GM12891 (cell line): ENCODE data around the gene SATB1.

Experiments
- DNase-seq: peaks from one replicate; pipeline ENCODE4 v3.0.0; 2011; ENCODE audit warnings: low spot score; ENCODE audit not compliant: insufficient read length
- FAIRE-seq: peaks from 2 replicates; lab custom pipeline; 2011; peaks lifted over from hg19 to GRCh38; lab: Jason Lieb, UNC
- PAX5 ChIP-seq: IDR thresholded peaks from 2 replicates; pipeline ENCODE4 v1.6.1; 2011; ENCODE audit warnings: low read length, moderate library complexity, mild to moderate bottlenecking; ENCODE audit not compliant: insufficient read depth, severe bottlenecking
- POLR2A ChIP-seq: IDR thresholded peaks from 2 replicates; pipeline ENCODE4 v1.6.1; 2011; ENCODE audit warnings: low read depth, low read length, control low read depth
- POLR2AphosphoS5 ChIP-seq: IDR thresholded peaks from 2 replicates; pipeline ENCODE4 v1.6.1; 2011; ENCODE audit warnings: low read depth, low read length, control low read depth
- POU2F2 ChIP-seq: IDR thresholded peaks from 2 replicates; pipeline ENCODE4 v1.6.1; 2011; ENCODE audit warnings: low read depth, mild to moderate bottlenecking, control low read depth, low read length, moderate library complexity
- SPI1 ChIP-seq: IDR thresholded peaks from 2 replicates; pipeline ENCODE4 v1.6.1; 2011; ENCODE audit warnings: low read depth, low read length, control low read depth
- TAF1 ChIP-seq: IDR thresholded peaks from 2 replicates; pipeline ENCODE4 v1.6.1; 2011; ENCODE audit warnings: low read depth, low read length, control low read depth

The SATB1 gene

DNA sequence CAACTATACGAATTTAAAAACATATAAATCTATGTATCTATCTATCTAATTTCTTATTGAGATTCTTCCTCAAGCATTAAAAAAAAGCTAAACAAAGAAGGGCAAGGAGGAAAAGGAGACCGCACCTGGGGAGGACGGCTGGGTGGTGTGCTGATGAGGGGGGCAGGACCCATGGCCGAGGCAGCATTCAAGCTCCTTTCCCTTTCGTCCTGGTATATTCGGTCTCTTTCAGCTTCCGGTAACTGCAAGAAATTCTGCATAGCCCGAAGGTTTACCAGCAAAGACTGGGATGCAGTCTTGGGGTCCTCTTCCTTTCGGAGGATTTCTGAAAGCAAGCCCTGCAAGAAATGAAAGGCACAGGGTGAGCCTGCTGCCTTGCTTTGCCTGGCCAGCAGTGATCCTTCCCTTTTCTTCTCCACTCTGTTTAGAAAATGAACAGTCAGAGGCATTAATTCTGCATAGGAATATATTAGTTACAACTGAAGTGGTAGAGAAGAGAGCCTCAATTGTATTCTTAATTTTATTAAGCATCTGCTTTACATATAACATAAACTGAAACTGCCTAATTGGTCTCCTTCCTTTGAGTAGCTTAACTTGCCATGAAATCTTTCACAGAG, 38.8 kb downstream of the SATB1 start:
- FAIRE-seq, result no peak
- TF ChIP-seq POLR2A, result no peak
- no peak for DNase-seq

DNA sequence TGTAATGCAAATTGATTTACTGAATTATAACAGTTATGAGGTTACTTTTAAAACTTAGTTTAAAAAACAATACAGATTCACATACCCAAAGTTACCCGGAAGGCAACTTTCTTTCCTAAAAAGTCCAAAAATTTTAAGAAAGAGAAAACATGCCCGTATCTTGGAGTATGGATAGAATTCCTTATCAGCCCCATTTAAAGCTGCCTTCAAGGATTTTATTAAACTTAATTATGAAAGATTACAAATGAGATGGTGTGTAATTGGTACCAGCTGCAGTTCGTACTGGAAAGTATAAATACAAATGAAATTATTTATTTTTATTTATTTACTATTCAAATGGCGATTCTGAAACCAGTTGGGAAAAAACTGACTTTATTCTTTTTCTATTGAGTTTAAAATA, 39.4 kb downstream of the SATB1 start:
- TF ChIP-seq POLR2A (no peak), PAX5 (no peak), TAF1 (no peak), POU2F2 (no peak), SPI1 (no peak), POLR2AphosphoS5 (no peak)
- no peak for DNase-seq
- no peak for FAIRE-seq

DNA sequence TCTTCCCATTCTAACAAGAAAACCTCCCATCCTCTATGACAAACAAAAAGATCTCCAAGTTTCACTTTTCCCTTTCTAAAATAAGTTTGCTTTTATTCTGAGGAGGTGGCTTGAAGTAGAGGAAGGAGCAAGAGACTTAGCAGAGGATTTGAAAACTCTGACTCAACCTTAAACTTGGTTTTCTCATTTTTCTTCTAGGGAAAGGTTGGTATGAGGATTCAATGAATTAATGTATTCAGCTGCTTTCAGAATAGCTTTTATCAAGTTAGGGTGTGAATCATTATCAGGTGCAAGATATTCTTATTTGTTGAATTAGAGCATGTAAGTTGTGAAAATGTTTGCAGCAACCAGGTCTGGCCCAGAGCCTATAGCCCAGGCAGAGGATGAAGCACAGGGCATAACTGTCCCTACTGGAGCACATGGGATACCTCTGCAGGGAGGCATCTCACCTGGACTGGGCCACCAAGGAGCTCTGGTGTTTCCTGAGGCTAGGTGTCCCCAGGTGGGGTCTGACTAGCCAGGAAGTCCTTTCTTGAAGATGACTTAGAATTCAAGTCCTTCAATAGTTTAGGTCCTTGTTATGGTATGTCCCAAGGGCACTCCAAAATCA, 42.3 kb downstream of the SATB1 start:
- no peak for FAIRE-seq
- no peak for TF ChIP-seq POU2F2
- no peak for TF ChIP-seq TAF1
- no peak for TF ChIP-seq POLR2AphosphoS5
- TF ChIP-seq PAX5, result no peak
- no peak for TF ChIP-seq POLR2A
- no peak for TF ChIP-seq SPI1
- DNase-seq, result no peak

DNA sequence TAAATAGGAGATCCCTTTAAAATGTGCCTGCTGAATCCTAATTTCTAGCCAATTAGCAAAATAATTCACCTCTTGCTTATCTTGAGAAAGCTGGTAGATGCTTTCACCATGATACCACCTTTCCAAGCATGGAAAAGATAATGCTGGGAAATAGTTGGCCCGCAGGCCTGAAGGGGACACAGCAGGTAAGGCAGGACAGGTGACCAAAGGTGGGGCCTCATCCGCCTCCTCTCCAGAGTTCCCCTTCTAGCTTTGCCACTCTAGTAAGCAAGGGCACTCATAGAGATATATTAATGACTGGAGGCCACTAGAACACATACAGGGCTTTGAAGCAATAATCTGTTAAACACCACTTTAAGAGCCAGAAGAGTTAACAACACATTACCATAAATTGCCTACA, 45.5 kb downstream of the SATB1 start:
- TF ChIP-seq SPI1 (no peak), POLR2A (no peak), POU2F2 (no peak), POLR2AphosphoS5 (no peak), TAF1 (no peak), PAX5 (no peak)
- FAIRE-seq (no peak), DNase-seq (no peak)

DNA sequence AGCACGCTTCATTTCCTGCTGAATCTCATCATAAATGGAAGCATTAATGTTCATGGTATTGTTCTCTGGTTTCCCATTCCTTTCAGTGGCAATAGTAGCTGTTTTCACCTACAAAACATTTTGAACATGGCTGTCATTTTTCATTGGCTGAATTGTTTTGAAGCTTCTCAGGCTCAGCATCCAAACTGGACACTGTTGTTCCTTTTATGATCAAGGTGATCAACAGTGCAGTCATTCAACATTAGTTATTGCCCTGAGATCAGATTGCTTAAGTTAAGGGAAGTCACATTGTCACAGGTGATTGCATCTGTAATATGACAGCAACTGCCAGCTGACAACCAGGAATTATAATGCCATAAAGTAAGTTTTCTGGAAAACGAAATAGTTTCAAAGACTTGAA, 46.9 kb downstream of the SATB1 start:
- FAIRE-seq (no peak), DNase-seq (no peak)
- no peak for TF ChIP-seq POU2F2
- no peak for TF ChIP-seq POLR2AphosphoS5
- no peak for TF ChIP-seq POLR2A
- TF ChIP-seq TAF1, result no peak
- TF ChIP-seq PAX5, result no peak

DNA sequence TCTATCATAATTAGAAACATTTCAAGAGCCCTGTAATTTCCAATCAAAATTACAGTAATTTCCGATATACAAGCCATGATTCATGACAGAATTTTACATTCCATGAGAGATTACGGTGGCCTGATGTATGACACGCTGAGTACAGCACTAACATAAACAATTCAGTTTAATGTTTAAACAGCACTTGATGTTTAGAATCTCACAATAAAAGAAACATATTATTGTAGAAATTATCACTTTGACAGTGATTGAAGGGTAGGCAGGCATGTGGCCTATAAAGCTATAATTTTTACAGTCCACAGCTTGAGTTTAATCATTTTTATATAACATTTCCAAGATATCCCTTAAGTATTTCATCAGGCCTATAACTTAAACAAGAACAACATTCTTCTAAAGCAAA, 48.5 kb downstream of the SATB1 start:
- no peak for FAIRE-seq
- TF ChIP-seq TAF1, result no peak
- no peak for TF ChIP-seq SPI1
- TF ChIP-seq POLR2A, result no peak
- no peak for TF ChIP-seq PAX5
- no peak for TF ChIP-seq POU2F2
- TF ChIP-seq POLR2AphosphoS5, result no peak
- DNase-seq, result no peak

DNA sequence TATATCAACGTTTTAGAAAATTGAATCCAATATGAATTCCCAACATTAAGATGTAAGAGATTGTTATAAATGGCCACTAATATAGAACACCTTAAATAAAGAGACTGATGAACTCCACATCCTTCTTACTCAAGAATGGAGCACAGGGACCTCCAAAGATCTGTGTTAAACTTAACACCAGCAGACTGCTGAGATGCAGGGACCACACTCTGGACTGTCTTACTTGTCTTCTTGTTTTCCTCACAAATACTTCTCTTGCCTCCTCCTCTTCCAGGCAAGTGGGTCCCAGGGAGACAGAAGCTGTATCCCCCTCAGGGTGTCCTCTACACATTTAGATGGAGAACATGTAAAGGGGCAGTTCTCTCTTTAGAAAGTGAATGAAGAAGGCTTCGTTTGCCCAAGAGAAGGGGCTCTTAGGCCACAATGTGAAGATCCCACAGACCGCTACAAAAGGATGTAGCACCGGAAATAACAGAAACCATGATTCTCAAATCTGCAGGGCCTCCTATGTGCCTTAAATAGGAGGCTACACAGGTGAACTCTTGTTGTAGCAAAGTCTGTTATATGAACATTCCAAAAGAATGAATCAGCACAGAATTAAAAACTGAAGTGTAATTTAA, 52.2 kb downstream of the SATB1 start:
- no peak for FAIRE-seq
- DNase-seq, result no peak
- TF ChIP-seq TAF1, result no peak
- no peak for TF ChIP-seq POLR2AphosphoS5
- no peak for TF ChIP-seq SPI1
- TF ChIP-seq PAX5, result no peak
- no peak for TF ChIP-seq POU2F2
- TF ChIP-seq POLR2A, result no peak

DNA sequence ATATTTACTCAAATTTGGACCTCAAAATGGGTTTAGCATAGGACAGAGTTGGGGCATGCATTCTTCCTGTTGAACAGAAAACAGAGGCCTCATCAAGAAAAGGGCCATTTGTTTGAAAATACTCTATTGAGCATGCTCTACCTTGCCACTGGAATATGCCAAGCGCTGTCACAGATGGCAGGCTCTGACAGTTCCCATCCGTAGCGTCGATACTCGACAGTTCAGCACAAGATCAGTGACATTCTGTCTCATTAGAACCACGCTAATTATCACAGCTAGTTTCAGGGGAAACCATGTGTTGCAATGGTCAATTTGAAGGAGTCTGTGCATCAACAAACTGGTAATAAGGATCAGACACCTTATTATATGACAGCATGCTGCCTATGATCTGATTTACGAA, 54.5 kb downstream of the SATB1 start:
- TF ChIP-seq POLR2A (no peak), POLR2AphosphoS5 (no peak), SPI1 (no peak), TAF1 (no peak), PAX5 (no peak), POU2F2 (no peak)

DNA sequence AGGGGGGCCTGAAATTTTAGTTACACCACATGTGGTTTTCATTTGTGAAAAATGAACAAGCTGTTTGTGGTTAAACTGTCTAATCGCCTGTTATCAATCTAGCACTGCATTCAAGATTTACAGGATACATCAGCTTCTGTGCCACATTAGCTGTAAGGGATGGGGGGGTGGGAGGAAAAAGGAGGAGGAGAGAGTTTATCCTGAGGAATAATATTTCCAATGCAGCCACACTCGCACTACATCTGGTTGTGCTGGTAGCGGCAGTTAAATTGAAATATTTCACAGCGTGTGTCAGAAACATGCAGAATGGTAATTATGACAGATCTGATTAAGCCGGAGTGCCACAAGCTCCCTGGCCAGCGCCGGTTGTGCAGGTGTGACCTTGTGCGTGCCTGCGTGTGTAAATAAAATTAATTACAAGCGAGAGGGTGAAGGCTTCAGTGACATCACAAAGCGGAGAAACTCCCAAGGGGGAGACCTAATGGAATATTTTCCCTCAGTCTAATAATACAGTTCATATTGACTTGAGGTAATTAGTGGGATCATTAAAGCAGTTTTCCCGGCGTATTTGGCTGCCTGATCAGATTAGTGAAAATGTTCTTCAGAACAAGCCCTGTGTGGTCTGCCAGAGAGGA, 55.5 kb downstream of the SATB1 start:
- DNase-seq (no peak), FAIRE-seq (no peak)
- TF ChIP-seq POU2F2 (no peak), POLR2AphosphoS5 (no peak), TAF1 (no peak), SPI1 (no peak), POLR2A (no peak), PAX5 (no peak)

More for the DNA sequence above, 54.5 kb downstream of the SATB1 start:
- FAIRE-seq, result no peak
- DNase-seq, result no peak

DNA sequence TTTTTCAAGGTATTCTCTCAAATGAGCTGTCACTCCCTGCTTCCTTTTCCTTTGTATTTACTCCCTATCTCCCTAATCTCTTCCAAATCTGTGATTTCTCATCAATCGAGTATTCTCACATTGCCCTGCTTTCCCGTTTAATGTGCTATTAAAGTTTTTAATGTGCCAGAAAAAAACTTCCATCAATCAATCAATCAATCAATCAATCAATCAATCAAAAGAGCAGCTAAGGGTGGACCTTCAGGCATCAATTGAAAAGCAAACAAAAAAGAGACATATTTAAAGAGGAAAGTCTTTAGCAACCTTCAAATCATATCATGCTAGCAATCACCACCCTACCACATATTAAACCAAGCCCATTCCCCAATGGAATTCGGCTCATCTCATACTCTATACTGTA, 58.9 kb downstream of the SATB1 start:
- FAIRE-seq, result no peak

More for the DNA sequence above, 58.9 kb downstream of the SATB1 start:
- TF ChIP-seq POLR2A (no peak), POU2F2 (no peak)
- no peak for DNase-seq
